Measurements from ENCODE around the gene COL5A1.
"Not testable (repeated sequence)": the region's sequence is repeated elsewhere in the genome, so short reads cannot be mapped to it uniquely, and the experiment has no call there.

COL5A1 gene

GRCh38 chr9:134657666-134658377, 16.2 kb downstream of the COL5A1 start:
- DNase-seq (ENCODE audit: low read depth), result no peak

DNA sequence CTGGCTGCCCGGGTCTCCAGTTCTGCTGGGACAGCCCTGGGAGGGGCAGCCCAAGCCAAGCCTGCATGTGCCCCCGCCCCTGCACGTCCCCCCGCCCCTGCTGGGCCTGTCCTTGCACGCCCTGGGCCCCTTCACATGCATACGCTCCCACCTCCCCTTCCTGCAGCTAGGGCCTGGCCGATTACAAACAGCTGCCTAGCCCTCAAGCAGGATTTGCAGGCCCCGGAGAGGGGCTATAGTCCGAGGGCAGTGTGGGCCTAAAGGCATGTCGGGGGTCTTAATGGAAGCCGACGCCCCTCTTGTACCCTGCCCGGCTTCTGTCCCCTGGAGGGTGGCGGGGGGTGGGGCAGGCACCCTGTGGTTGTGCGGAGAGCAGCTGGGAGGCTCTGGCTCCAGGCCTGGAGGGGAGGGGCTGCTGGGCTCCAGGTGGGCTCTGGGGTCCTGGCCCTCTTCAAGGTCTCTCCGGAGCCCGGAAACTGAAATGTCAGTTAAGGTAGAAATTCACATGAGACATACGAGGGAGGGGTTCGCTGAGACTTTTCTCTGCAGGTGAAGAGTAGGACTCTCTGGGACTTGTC, 16.9 kb downstream of the COL5A1 start:
- no peak for DNase-seq (ENCODE audit: low read depth)

- no peak for DNase-seq (ENCODE audit: low read depth)
Measured at GRCh38 chr9:134659688-134660131, 18.1 kb downstream of the COL5A1 start.

DNA sequence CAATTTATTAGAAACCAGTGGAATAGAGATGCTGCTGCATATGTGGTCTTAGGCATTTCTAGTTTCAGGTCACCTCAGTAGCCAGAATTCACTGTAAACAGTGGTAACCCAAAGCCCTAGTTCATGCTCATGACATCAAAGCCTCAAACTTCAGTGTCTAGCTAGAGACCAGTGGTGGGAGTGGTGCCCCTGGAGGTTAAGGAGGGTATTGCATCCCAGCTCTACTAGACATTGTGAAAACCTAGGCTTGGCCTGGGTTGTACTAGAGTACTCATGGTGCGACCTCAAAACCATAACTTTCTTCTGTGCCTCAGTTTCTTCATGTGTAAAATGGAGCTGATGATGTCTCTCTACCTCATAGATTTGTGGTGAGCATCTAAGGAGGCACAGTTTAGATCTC, 18.8 kb downstream of the COL5A1 start:
- no peak for DNase-seq (ENCODE audit: low read depth)

DNA sequence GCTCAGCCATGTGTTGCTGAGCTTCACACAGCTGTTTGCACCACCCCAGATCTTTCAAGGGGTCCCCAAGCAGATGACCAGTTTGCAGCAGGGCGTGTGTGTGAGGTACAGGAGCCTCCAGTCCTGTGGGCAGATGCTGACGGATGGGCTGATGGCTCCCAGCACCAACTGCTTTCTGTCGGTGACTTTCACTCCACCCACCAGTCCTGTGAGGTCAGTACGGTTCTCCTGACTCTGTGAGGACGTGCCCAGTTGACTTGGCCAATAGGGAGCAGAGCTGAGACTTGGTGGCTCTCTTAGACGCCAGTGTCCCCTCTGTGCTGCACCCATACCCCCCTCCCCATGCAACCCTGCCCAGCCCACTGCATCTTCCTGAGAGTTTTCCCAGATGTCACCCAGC, 19.7 kb downstream of the COL5A1 start:
- no peak for DNase-seq (ENCODE audit: low read depth)

- DNase-seq (ENCODE audit: low read depth), result no peak
Measured at GRCh38 chr9:134661791-134662142, 20.2 kb downstream of the COL5A1 start.

DNA sequence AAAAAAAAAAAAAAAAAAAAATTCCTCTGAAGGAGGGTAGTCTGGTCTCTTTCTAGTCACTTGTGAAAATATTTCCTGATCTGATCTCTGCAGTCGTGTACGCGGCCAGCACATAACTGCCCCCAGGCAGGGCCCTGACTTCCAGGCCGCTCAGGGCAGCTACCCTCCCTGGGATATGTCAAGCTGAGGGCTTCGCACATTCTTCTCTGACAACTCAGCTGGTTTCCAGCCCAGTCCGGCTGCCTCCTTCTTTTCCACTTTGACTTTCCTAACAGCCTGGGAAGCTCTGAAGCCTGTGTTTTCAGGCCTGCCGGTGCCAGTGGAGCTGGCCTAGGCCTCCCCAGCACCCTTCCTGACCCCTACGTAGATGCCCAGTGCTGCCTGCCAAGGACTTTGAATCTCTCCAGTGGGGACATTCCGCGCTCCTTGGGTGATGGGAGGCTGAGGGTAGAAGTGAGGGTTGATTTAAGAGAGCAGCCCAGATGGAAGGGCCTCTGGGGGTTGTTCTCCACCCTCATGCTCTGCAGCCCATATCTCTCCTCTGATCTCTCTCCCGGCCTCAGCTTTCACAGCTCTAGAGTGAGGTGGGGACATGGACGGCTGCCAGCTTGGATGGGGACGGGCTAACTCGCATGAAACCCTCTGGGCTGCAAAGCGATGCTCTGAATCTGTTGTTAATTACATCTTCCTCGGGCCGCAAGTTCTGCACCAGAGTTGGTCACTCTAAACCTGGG, 20.7 kb downstream of the COL5A1 start:
- DNase-seq (ENCODE audit: low read depth), result no peak

DNA sequence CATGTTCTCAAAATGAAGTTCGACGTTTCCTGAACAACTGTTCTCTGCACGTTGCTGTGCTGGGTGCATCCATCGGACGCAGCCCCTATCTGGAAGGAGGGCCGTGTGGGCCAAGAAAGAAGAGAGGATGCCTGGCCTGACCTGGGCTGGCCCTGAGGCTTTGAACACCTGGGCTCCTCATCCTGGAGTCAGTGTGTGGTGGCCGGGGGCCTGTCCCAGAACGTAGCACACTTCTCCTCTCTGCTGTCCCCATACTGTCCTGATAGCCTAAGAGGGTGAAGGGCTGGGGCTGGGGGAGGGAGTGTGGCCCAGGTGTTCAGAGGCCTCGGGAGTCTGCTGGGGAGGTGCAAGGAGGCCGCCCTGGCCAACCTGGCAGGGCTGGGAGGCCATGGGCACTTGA, 21.5 kb downstream of the COL5A1 start:
- DNase-seq (ENCODE audit: low read depth), result no peak

DNA sequence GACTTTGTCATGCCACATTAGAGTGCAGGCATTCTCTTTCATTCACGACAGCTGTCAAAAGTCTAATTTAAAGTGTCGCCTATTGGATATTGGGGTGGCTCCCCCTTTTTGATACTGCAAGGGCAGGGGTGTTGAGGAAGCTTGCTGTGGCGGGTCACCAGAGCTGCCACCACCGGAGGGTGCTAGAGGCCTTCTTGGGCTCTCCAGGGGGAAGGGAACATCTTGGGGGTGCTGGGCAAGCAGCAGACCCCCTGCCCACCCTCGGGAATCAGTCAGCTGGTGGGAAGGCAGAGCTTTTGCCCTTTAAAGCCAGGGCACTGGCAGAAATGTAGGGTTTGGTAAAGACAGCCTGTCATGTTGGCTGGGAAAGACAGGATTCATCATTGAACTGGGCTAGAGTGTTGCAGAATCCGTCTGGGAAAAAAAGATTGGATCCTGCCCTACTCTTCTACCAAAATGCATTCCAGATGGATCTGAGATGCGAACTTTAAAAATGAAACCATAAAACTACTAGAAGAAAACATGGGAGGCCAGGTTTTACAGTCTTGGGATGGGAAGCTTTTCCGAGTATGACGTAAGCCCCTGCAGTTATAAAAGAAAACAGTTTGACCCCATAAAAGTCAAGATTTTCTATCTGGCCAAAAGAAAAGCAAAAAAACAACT, 22.3 kb downstream of the COL5A1 start:
- DNase-seq (ENCODE audit: low read depth), result no peak

- no peak for DNase-seq (ENCODE audit: low read depth)
Measured at GRCh38 chr9:134664446-134664845, 22.8 kb downstream of the COL5A1 start.

DNA sequence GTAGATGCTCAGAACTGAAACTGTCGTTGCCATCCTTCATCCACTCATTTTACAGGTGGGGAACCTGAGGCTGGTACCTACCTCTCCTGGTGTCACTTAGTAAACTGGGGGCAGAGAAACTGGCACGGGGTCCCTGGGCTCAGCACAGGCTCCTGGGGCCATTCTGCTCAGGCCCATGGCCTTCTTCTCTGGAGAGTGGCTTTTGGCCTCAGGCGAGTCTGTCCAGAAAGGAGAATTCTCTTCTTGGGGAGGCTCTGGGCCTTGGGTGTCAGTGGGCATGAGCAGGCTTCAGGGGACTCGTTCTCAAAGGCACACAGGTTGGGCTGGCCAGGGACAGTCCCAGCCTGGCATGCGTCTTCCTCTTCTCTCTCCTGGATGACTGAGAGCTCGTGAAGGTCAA, 24.6 kb downstream of the COL5A1 start:
- DNase-seq (ENCODE audit: low read depth), result no peak

DNA sequence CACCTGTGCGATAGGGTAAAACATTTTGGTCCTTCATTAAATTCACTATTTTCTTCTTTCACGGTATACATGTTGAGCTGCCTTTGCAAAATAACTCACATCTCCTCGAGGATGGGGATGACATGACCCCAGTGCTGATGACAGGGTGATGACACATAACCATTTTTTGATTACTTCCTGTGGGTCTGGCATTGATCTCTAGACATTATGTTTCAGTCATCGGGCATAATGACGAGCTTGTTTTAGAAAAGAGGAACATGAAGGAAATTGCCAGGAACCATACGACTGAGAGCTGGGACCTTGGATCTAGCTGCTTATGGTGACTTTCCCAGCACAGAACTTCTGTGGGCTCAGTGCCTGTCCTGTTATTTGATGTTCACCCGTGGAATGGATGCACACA, 25.2 kb downstream of the COL5A1 start:
- DNase-seq (ENCODE audit: low read depth), result no peak

DNA sequence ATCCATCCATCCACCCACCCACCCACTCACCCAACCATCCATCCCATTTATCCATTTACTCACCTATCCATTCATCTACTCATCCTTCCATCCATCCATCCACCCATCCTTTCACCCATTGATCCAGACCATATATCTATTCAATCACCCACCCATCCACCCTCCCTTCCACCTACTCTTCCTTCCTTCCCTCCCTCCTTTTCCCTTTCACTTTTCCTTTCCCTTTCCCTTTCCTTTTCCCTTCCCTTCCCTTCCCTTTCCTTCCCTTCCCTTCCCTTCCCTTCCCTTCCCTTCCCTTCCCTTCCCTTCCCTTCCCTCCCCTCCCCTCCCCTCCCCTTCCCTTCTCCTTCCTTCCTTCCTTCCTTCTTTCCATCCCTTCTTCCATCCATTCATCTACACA, 27.4 kb downstream of the COL5A1 start:
- not testable (repeated sequence) for DNase-seq (ENCODE audit: low read depth)

GRCh38 chr9:134669399-134669955, 27.9 kb downstream of the COL5A1 start:
- no peak for DNase-seq (ENCODE audit: low read depth)

GRCh38 chr9:134670042-134670525, 28.5 kb downstream of the COL5A1 start:
- DNase-seq (ENCODE audit: low read depth), result no peak

DNA sequence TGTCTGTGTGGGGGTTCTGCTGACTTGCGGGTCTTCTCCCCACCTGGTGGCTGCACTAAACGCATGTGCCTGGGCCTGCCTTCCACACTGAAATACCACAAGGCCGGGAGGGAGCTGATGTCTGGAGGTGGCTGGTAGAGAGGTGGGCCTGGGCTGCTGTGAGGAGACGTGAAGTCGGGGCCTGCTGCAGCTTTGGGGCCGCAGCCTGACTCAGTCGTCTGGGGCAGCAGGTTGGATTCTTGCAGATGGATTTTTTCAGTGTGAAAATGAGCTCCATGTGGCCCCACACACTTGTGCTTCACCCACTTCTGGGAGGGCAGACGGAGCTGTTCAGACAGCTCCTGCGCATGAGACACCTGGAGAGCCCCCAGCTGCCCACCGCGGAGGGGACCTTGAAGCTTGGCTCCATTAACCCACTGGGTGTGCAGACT, 29.3 kb downstream of the COL5A1 start:
- DNase-seq (ENCODE audit: low read depth), result no peak

- DNase-seq (ENCODE audit: low read depth), result no peak
Measured at GRCh38 chr9:134671341-134672113, 29.9 kb downstream of the COL5A1 start.

DNA sequence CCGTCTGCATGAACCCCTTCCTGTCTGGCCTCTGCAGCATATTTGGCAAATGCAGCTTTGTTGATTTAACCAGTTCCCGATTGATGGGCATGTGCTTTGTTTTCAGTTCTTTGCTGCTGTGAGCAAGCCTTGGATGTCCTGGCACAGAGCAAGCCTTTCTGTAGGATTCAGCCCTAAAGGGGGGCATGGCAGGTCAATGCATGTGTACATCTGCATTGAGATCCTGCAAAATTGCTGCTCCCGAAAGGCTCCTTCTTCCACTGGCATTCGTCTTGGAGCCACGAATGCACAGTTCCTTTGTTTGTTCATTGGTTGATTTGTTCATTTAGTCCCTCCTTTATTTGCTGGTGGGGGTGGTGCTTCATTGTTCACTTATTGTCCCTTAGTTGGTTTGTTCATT, 34.8 kb downstream of the COL5A1 start:
- DNase-seq (ENCODE audit: low read depth), result no peak

GRCh38 chr9:134676886-134677285, 35.3 kb downstream of the COL5A1 start:
- DNase-seq (ENCODE audit: low read depth), result no peak

GRCh38 chr9:134677743-134678142, 36.1 kb downstream of the COL5A1 start:
- DNase-seq (ENCODE audit: low read depth), result no peak

DNA sequence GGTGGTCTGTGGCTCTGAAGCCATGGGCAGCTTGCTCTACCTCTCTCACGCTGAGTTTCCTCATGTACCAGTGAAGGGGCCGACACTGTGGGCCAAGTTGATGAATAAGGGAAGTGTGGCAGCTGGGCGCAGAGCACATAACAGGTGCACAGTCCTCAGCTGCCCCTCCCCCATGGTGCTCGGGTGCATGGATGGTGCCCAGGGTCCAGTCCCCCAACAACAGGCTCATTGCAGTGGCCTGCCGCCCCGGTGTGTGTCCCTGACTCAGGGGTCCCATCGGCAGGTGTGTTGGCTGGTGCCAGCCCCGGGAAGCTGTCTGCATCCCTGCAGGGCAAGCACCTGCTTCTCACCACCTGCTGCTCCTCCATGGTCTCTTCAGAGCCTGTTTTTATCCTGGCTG, 36.6 kb downstream of the COL5A1 start:
- no peak for DNase-seq (ENCODE audit: low read depth)

Data from stimulated activated CD8-positive, alpha-beta memory T cell treated with anti-CD3 and anti-CD28 coated beads, Interleukin-15, amount 100 ng/mL, for 1 hour (primary cell).